Activated B cell treated with CpG ODN at 0.5 μM for 24 hours (primary cell): ENCODE results near the gene ITPKC. TPM values are rescaled to one million over a fixed set of nuclear protein-coding genes. Genes with fewer than 3 reads are reported as not detected.

Experiments
- ATAC-seq: fragments of 200-7000 bp; cut with Tn5 transposase; one replicate; pipeline ENCODE4 v1.10.0; 2021; ENCODE audit warnings: low read depth, mild to moderate bottlenecking, moderate library complexity
- CTCF ChIA-PET: fragments of 350-600 bp; sonication (Branson Sonifier 250); formaldehyde crosslinking; loops from one replicate; lab custom pipeline; 2021; ENCODE audit warnings: antibody characterized with exemption; lab: Charles Lee
- POLR2A ChIA-PET: fragments of 350-600 bp; sonication (Branson Sonifier 250); formaldehyde crosslinking; loops from one replicate; lab custom pipeline; 2021; ENCODE audit warnings: antibody characterized with exemption; lab: Charles Lee
- DNase-seq: peaks from one replicate; pipeline ENCODE4 v3.0.0; 2022
- H3K27ac Mint-ChIP-seq: one replicate; pipeline ENCODE4 v1.8.0; 2020; ENCODE audit warnings: mixed read lengths
- H3K27me3 Mint-ChIP-seq: one replicate; pipeline ENCODE4 v1.8.0; 2021; ENCODE audit warnings: mixed read lengths
- H3K36me3 Mint-ChIP-seq: one replicate; pipeline ENCODE4 v1.8.0; 2021; ENCODE audit warnings: low read depth, mixed read lengths
- H3K4me1 Mint-ChIP-seq: one replicate; pipeline ENCODE4 v1.8.0; 2021; ENCODE audit warnings: mixed read lengths
- H3K4me3 Mint-ChIP-seq: one replicate; pipeline ENCODE4 v1.8.0; 2020; ENCODE audit warnings: mild to moderate bottlenecking, mixed read lengths
- H3K9me3 Mint-ChIP-seq: one replicate; pipeline ENCODE4 v1.8.0; 2020; ENCODE audit warnings: mixed read lengths
- intact Hi-C: fragments of 100-400 bp; cut with micrococcal nuclease; formaldehyde crosslinking; loops from one replicate; pipeline ENCODE4 v1.15.1; 2024
- total RNA-seq: library from RNA; stranded (reverse); gene quantifications from 2 replicates; pipeline ENCODE4 v1.2.3, GENCODE V29; 2022
- TF ChIP-seq, protein P1 (sequence below): fragments of 200-600 bp; IDR thresholded peaks from one replicate; pipeline ENCODE4 v1.8.0; 2022; ENCODE audit warnings: antibody characterized with exemption, mild to moderate bottlenecking

Gene ITPKC
- total RNA-seq, 1 donor from 2014 or later, result 13.3 TPM

DNA sequence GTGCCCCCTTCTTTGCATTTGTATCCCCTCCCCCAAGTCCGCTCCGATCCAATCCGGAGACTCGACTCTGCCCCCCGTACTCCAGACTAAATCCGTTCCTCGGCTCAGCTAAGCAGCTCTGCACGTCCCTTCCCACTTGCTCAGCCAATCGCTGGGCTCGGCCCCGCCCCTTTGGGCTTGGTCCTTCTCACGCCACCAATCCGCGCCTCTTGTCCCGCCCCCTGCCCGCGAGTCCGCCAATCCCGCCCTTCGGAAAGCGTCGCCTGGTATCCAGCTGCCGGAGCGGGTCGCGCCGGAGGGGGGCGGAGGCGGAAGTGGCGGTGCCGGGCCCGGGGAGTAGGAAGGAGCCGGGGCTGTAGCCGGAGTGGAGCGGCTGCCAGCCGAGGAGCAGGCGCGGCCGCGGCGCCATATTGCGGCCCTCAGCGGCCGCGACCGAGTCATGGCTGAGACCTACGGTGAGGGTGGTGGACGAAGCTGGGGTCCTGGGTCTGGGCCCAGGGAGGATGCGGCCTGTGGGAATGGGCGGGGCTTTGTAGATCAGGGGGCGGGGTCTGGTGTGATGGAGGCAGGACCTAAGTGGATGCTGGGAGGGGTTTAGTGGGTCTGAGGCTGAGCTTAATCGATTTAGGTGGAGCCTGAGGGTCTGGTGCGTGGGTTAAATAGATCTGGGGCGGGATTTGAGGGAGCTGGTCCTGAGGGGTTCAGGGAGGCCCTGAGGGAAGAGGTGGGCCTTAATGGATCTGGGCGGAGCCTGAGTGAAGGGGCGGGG, 61.2 kb downstream of the ITPKC start, which contains the start of gene RAB4B:
Gene RAB4B (plus strand): TSS at position 311 of the 769 bp plus-strand sequence. CDS start 129 bp downstream, at position 440.
- Mint-ChIP-seq H3K27ac (peak within 1 kb of the TSS; percentile 99), H3K27me3 (no peaks in the 10 kb centered on the region), H3K36me3 (peaks cover 42% of the 10 kb centered on the region), H3K9me3 (no peaks in the 10 kb centered on the region), H3K4me1 (peaks cover 73% of the 10 kb centered on the region), H3K4me3 (peak within 1 kb of the TSS; percentile 98)
- TF ChIP-seq, protein P1, sequence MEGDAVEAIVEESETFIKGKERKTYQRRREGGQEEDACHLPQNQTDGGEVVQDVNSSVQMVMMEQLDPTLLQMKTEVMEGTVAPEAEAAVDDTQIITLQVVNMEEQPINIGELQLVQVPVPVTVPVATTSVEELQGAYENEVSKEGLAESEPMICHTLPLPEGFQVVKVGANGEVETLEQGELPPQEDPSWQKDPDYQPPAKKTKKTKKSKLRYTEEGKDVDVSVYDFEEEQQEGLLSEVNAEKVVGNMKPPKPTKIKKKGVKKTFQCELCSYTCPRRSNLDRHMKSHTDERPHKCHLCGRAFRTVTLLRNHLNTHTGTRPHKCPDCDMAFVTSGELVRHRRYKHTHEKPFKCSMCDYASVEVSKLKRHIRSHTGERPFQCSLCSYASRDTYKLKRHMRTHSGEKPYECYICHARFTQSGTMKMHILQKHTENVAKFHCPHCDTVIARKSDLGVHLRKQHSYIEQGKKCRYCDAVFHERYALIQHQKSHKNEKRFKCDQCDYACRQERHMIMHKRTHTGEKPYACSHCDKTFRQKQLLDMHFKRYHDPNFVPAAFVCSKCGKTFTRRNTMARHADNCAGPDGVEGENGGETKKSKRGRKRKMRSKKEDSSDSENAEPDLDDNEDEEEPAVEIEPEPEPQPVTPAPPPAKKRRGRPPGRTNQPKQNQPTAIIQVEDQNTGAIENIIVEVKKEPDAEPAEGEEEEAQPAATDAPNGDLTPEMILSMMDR, result no peak
- ATAC-seq (peak; percentile 74), DNase-seq (peak; percentile 100)
- ChIA-PET CTCF (interaction anchor here (0.5 to 4.1 kb wide), 8 partner anchors 19 to 115 kb away, joined by 3 to 25 read pairs (median 6); partner anchors contain the start of genes ACTMAP, EGLN2 and SNRPA), POLR2A (interaction anchor here (0.6 to 6.7 kb wide), 50 partner anchors 10 to 1619 kb away, joined by 3 to 351 read pairs (median 6); partner anchors contain the start of genes ACTMAP, AKT2, B9D2 and C19orf47)
- intact Hi-C loops, result loop anchor here (1.0 to 10.0 kb wide), 11 partner anchors 20 to 1177 kb away; partner anchors contain the start of genes ACTMAP, AKT2, NUMBL and RABAC1

DNA sequence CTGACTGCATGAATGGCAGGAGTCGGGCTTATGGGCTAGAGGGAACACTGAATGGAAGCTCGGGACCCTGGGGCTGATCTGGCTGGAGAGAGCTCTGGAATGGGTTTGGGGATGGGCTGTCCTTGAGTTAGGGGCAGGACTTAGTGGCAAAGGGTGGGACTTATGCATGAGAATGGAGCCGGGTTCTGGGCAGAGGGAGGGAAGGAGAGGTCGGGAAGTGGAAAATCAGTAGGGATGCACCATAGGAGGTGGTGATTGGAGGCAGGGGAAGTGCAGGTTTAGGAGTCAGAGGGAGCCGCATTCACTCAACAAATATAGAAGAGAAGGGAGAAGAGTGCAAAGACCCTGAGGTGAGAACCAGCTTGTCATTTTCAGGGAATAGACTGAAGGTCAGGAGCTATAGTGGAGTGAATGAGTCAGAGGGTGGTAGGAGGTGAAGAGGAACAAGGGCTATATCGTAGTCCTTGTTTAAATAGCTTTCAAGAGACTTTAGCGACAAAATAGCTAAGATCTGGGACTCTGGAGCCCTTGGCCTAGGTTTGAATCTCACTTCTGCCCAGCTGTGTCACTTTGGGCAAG, 61.9 kb downstream of the ITPKC start:
- H3K27ac Mint-ChIP-seq, result peak overlapping the region; percentile 99
- no peak for DNase-seq
- H3K4me1 Mint-ChIP-seq, result peaks cover 69% of the 10 kb centered on the region
- ATAC-seq, result no peak
- ChIA-PET CTCF (interaction anchor here (0.5 to 4.1 kb wide), 7 partner anchors 19 to 116 kb away, joined by 3 to 25 read pairs (median 9); partner anchors contain the start of genes ACTMAP, EGLN2 and SNRPA), POLR2A (interaction anchor here (0.6 to 6.7 kb wide), 34 partner anchors 9 to 945 kb away, joined by 3 to 351 read pairs (median 10); partner anchors contain the start of genes ACTMAP, C19orf47, COQ8B and DYRK1B)
- TF ChIP-seq, protein P1, result no peak
- peaks cover 47% of the 10 kb centered on the region for H3K36me3 Mint-ChIP-seq
- no peaks in the 10 kb centered on the region for H3K27me3 Mint-ChIP-seq
- intact Hi-C loops, result loop anchor here (1.0 to 10.0 kb wide), 5 partner anchors 88 to 1176 kb away; partner anchors contain the start of genes AKT2, NUMBL and RABAC1
- no peaks in the 10 kb centered on the region for H3K9me3 Mint-ChIP-seq
- H3K4me3 Mint-ChIP-seq, result peak overlapping the region; percentile 98

DNA sequence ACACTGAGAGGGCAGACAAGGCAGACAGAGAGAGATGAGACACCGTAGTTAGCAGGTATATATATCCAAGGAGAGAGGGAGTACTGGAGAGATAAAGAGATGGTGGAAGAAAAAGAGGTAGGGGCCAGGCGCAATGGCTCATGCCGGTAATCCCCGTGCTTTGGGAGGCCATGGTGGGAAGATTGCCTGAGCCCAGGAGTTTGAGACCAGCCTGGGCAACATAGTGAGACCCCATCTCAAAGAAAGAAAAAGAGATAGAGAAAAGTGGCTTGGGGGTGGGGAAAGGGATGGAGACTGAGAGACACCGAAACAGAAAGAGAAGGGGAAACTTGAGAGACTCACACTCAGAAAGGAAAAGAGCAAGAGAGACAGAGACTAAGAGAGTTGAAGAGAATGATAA, 63.7 kb downstream of the ITPKC start:
- ChIA-PET CTCF (no interaction called here), POLR2A (interaction anchor here (6.5 to 6.7 kb wide), 2 partner anchors 19 to 28 kb away, joined by 287 to 351 read pairs; partner anchors contain the start of genes ACTMAP, EGLN2 and SNRPA)
- Mint-ChIP-seq H3K9me3 (no peaks in the 10 kb centered on the region), H3K36me3 (peaks cover 60% of the 10 kb centered on the region), H3K27me3 (no peaks in the 10 kb centered on the region), H3K4me1 (peaks cover 52% of the 10 kb centered on the region), H3K4me3 (no peak overlapping the region), H3K27ac (no peak overlapping the region)
- ATAC-seq (no peak), DNase-seq (no peak)
- TF ChIP-seq, protein P1, result no peak
- intact Hi-C loops, result no loop called here

DNA sequence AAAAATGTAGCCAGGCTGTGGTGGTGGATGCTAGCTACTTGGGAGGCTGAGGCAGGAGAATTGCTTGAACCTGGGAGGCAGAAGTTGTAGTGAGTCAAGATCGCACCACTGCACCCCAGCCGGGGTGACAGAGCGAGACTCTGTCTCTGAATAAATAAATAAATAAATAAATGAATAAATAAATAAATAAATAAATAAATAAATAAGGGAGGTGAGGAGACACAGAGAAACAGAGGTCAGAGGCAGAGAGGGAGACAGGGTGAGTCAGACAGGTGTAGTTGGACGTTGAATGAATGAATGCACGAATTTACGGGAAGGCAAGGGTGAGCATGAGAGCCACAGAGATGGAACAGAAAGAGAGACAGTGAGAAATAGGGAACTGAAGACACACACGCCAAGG, 64.2 kb downstream of the ITPKC start:
- H3K4me1 Mint-ChIP-seq, result peaks cover 48% of the 10 kb centered on the region
- no peaks in the 10 kb centered on the region for H3K27me3 Mint-ChIP-seq
- H3K9me3 Mint-ChIP-seq, result no peaks in the 10 kb centered on the region
- no peak overlapping the region for H3K4me3 Mint-ChIP-seq
- ATAC-seq, result no peak
- intact Hi-C loops, result no loop called here
- H3K36me3 Mint-ChIP-seq, result peaks cover 63% of the 10 kb centered on the region
- ChIA-PET CTCF (interaction anchor here (0.6 kb wide), 1 partner anchor 94 kb away, joined by 4 read pairs; no protein-coding TSS in a partner anchor), POLR2A (interaction anchor here (0.7 kb wide), 2 partner anchors 35 to 519 kb away, joined by 3 to 8 read pairs; no protein-coding TSS in a partner anchor)
- no peak for DNase-seq
- TF ChIP-seq, protein P1, result no peak
- peak overlapping the region; percentile 8 for H3K27ac Mint-ChIP-seq
